Keratinocyte (primary cell): Measurements from ENCODE around the gene IL1RAPL2.

Source experiments
- CTCF ChIP-seq, 3 experiments: IDR thresholded peaks in 1 of 3; conservative IDR thresholded peaks in 1 of 3; optimal IDR thresholded peaks in 1 of 3; 2 replicates in 2 of 3; 3 replicates in 1 of 3; pipeline versions ENCODE3 to v1.5.1; 2011; ENCODE audit warnings: low read length in 3 of 3, mild to moderate bottlenecking in 3 of 3, moderate library complexity in 2 of 3, control low read depth in 1 of 3, inconsistent platforms in 1 of 3; ENCODE audit not compliant: insufficient read depth in 2 of 3; ENCODE audit errors: extremely low read depth in 1 of 3
- EZH2 ChIP-seq: IDR thresholded peaks from one replicate; pipeline ENCODE4 v1.6.1; 2012; ENCODE audit warnings: inconsistent platforms, mild to moderate bottlenecking, low read length, moderate library complexity

- TF ChIP-seq CTCF (optimal IDR thresholded peaks at IDR 0.05 in 1 of 3, IDR thresholded peaks at IDR 0.05 in 1 of 3, conservative IDR thresholded peaks at IDR 0.05 in 1 of 3; ENCODE audit: extremely low read depth in 1 of 3, insufficient read depth in 2 of 3, low read length in 3 of 3) (no peak), EZH2 (no peak)
Observed at GRCh38 chrX:105723966-105724735, 1158.2 kb downstream of the IL1RAPL2 start.
